Fibroblast of lung (primary cell): ENCODE measurements around the gene DNAAF8.

Source experiments
- EZH2 ChIP-seq: IDR thresholded peaks from 2 replicates; pipeline ENCODE4 v1.5.1; 2012; ENCODE audit warnings: low read length, control low read depth, mild to moderate bottlenecking; ENCODE audit errors: missing control alignments
- TF ChIP-seq, protein P1 (sequence below), 2 donors: IDR thresholded peaks in 1 of 2; conservative IDR thresholded peaks in 1 of 2; 1 replicate in 1 of 2; 2 replicates in 1 of 2; pipeline ENCODE4 v1.5.1; 2011 to 2012; ENCODE audit warnings: low read length in 2 of 2, control low read depth in 1 of 2, inconsistent platforms in 1 of 2, low read depth in 1 of 2, mild to moderate bottlenecking in 1 of 2

DNA sequence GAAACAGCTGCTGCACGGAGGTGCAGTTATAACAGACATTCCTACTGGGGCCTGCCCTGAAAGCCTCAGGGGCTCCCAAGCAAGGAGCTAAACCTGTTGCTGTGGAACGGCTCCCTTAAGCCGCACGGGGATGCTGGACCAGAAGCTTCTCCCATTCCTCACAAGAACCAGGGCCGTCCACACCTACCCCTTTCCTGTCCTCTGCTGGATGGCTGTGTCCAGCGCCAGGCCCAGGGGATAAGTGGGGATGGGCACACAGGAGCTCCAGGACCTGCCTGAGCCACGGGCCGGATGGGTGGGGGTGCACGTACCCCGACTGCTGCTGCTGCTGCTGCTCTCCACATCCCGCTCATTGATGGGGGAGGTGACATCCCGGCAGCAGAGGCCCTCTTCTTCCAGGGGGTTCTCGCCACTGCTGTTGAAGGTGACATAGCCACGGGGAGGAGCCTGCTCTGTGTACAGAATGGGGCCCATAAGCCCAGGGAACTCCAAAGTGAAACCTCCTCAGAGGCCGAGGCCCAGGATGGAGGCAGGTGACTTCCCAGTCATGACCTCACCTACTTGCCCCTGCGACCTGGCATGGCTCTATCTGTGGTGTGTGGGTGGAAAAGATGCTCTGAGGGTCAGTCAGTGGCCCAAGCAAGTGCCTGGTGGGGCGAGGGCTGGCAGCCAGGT is 32.4 kb upstream of the DNAAF8 start:
- TF ChIP-seq, protein P1, sequence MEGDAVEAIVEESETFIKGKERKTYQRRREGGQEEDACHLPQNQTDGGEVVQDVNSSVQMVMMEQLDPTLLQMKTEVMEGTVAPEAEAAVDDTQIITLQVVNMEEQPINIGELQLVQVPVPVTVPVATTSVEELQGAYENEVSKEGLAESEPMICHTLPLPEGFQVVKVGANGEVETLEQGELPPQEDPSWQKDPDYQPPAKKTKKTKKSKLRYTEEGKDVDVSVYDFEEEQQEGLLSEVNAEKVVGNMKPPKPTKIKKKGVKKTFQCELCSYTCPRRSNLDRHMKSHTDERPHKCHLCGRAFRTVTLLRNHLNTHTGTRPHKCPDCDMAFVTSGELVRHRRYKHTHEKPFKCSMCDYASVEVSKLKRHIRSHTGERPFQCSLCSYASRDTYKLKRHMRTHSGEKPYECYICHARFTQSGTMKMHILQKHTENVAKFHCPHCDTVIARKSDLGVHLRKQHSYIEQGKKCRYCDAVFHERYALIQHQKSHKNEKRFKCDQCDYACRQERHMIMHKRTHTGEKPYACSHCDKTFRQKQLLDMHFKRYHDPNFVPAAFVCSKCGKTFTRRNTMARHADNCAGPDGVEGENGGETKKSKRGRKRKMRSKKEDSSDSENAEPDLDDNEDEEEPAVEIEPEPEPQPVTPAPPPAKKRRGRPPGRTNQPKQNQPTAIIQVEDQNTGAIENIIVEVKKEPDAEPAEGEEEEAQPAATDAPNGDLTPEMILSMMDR (conservative IDR thresholded peaks at IDR 0.05 in 1 of 2, IDR thresholded peaks at IDR 0.05 in 1 of 2; ENCODE audit: low read depth in 1 of 2, low read length in 2 of 2), result no peak
- TF ChIP-seq EZH2, result no peak
